Medulla oblongata (tissue), 1 donor: Measurements from ENCODE around the gene NKD1.

Experiments
- DNase-seq: peaks from one replicate; pipeline ENCODE4 v3.0.0-alpha.2; 2015; ENCODE audit errors: extremely low spot score

Gene NKD1

DNA sequence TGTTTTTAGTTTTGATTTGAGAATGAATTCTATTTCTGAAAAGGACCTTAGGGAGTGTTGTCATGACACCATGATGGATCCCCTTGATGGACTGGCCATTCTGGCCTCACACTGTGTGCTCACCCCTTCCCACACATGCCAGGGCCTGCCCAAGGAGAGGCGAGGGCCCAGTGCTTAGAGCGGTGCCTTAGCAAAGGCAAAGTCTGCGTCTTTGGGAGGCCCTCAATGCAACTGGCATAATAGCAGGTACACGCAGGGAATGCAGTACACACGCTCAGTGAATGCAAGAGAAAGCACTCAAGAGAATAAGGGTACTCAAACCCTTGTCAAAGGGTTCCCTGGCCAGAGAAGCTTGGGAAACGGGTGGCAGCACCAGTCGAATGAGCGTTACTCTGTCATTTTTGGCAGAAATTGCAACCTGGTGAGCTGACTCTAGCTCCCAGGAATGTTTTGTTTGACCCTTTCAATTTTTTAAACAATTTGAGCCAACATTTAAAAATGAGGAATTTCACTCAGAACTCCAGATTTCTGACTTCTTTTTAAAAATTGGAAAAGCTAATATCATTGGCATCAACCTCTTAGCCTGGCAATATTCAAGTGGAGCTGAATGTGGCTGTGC, 32.1 kb downstream of the NKD1 start:
- DNase-seq = no peak

DNA sequence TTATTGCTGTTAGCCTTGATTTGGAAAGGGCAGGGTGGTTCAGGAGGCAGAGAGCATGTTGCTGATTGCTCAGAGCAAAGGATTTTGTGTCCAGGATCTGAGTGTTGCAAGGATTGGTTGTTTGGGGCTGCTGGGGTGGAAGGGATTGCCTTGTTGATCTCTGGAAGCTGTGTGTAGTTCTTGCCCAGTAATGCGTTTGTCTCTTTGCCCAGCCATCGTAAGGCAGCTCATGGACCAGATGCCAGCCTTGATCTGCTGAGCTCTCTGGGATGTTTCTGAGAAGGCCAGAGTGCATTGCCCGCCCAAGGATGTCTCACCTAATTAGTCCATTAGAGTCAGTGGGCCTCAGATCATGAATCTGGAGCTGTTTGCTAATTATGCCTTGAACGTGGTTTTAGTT, 33.6 kb downstream of the NKD1 start:
- peak; percentile 67 for DNase-seq

DNA sequence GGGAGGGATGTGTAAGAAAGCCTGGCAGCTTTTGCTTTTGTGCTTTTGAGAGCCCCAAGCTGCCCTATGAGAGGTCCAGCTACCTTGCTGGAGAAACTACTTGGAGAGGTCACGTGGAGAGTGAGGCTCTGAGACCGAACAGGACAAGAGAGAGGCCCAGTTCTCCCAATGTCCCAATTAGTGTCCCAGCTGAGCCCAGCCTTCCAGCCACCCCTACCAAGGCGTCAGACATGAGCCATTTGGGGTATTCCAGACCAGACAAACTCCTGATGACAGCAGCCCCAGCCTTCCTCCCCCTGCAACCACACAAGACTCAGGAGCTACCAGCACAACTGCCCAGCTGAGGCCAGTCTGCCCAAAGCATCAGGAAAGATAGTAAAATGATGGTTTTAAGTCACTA, 35.0 kb downstream of the NKD1 start:
- no peak for DNase-seq

DNA sequence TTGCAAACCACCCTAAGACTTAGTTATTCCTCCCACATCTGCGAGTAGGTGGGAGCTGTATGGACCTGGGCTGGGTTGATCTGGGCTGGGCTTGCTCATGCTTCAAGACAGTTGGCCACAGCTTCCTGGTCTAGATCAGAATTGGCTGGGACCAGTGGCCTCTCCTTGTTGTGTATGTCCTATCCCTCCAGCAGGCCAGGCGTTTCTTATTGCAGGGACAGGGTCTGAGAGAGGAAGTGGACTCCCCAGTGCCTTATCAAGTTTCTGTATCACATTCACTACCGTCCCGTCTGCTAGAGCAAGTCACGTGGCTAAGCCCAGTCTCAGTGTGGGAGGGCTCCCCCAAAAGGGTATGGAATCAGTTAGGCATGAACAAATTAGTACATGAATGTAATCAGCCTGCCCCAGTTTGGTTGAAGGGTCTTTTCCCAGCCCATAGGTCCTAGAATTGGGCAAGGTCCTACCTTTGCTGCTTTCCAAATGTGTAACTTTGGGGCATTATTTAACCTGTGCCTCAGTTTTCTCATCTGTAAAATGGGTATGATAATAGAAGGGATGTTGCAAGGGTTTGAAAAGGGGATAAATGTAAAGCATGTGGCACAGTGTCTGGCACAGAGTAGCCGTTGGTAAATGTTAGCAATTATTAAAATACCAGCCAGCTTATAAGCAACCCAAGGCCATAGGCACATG, 36.0 kb downstream of the NKD1 start:
- DNase-seq = no peak

GRCh38 chr16:50585331-50585776, 37.2 kb downstream of the NKD1 start:
- no peak for DNase-seq

- DNase-seq = no peak
Observed at GRCh38 chr16:50587543-50587942, 39.3 kb downstream of the NKD1 start.

DNA sequence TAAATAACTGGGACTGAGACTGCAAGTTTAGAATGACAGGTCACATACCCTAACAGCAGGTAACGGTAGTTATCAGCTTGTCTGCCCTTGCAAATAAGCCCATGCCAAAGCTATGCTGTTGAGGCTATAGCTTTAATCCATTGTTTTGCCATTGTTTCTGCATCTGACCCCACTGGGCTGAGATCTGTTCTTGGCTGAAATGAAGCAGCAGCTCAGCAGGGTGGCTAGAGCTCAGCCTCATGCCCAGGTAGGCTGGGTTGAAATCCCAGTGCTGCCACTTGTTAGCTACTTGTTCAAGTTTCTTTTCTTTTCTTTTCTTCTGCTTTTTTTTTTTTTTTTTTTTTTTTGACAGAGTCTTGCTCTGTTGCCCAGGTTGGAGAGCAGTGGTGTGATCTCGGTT, 40.1 kb downstream of the NKD1 start:
- no peak for DNase-seq

- DNase-seq = no peak
Observed at GRCh38 chr16:50591209-50591608, 43.0 kb downstream of the NKD1 start.

DNA sequence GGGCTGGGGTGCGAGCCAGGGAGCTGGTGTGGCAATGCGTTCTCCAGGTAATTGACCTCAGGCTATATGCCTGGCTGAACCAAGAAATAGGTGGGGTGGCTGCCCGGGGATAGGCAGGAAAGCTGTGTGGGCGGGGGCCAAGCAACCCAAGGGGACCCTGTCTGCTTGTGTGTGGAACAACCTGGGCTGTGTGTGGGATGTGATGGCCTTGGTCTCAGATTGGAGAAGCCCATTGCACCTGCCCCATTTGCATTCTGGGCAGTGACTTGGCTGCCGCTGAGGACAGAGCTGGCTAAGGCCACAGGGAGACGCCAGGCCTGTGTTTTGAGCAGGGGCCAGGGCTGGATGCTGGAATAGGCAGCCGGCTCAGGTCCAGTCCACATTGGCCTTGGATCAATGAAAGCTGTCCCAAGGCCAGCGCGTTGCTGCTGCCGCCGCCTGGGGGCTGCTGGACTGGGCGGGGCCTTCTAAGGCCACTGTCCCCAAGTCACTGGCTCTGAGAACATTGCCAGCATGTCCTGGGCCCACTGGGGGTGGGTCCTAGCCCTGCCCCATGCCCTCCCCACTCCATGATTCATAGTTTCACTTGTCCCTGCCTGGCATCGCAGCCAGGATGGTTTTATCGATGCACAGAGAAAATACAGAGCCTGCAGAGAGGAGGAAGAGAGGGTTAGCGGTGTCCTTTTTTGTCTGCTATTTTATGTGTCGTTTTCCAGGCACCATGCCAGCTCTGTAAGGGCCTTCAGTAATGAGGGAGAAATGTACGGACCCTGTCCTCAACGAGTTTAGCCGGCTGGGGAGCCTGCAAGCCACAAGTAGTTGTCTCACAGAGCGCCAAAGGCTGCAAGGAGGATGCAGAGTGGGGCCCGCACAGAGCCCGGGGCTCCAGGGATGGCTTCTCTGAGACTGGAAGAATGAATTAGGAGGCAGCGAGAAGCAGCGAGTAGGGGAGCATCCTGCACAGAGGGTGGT, 43.9 kb downstream of the NKD1 start:
- DNase-seq = peak; percentile 91

- DNase-seq = no peak
Observed at GRCh38 chr16:50592996-50593395, 44.8 kb downstream of the NKD1 start.

DNA sequence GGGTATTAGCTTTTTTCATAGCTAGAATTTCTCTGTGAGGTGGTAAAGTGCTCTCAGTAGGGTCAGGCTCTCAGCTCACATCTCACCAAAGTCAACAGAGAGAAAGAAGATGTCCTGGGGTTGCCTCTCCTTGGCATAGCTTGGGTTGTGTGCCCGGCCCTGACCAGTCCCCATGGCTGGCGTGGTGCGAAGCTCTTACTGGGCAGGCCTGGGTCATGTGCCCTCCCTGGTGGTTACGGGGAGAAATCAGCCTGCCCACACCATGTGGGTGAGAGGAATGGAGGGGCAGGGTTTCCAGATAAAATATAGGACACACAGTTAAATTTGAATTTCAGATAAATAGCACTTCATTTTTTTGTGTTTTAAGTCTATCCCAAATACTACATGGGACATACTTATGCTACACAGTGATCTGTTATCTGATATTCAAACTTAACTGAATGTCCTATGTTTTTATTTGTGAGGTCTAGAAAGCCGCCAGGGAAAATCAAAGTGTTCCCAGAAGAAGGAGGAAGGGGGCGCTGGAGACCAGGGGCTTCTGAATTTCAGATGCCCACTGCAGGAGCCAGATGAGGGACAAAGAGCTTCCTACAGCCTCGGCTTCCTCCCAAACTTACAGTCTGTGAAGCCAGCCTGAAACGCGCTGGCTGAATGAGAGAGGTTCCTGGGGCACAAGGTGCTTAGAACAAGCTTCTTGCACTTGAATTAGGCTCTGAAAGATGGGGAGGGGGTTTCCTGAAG, 45.4 kb downstream of the NKD1 start:
- peak; percentile 64 for DNase-seq

GRCh38 chr16:50594308-50595260, 46.4 kb downstream of the NKD1 start:
- no peak for DNase-seq

- DNase-seq = no peak
Observed at GRCh38 chr16:50595859-50596258, 47.7 kb downstream of the NKD1 start.

DNA sequence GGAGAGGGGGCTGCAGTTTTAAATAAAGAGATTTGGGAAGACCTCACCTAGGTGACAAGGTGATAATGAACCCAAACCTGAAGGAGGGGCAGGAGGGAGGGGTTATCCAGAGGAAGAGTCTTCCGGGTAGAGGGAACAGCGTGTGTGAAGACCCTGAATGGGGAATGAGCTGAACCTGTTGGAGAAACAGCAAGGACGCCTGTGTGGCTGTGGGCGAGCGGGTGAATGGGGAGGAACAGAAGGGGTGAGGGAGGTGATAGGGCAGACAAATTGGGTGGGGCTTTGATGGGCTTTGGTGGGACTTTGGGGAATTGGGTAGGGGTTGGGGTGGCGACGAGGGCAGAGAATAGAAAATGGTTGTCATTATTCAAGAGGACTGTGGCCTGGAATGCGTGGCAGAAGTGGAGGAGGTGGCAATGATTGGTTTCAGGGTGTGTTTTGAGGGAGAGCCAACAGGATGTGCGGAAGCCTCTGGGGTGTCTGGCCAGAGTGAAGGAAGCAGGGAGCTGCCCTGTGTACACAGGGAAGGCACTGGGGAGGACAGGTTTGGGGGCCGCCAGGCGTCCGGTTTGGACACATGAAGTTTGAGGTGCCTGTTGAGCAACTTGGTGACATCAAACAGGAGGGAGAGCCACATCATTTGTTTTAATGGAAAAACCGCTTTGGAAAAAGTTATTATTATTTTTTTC, 48.7 kb downstream of the NKD1 start:
- DNase-seq = no peak

DNA sequence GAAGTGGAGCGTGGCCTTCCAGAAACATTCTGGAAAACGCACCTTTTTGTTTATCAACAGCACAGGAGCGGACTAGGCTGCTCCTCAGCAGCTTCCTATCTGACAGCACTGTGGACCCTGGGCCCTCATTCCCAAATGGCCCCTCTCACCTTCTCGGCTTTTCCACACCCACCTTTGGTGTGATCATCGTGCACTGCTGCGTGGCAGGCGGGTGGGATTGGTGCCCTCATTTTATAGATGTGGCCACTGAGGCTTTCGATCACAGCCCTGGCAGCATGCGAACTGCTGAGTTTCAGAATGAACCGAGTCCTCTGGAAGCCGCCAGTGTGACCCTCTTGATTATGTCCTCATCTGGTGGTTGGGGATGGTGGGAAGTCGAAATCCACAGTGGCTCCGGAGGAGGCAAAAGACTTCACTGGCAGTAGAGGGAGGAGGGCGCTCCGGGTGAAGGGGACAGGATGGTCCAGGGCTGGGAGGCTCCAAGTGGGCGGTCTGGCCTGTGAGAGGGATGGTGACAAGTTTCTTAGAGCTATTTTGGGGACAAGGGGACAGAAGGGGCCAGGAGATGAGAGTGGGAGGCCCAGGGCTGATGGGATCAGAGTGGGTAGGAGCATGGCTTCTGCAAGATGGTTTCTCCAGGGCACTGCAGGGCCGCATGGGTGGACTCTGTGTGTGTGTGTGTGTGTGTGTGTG, 49.5 kb downstream of the NKD1 start:
- no peak for DNase-seq

- no peak for DNase-seq
Observed at GRCh38 chr16:50598256-50598894, 50.2 kb downstream of the NKD1 start.

GRCh38 chr16:50598936-50599361, 50.8 kb downstream of the NKD1 start:
- no peak for DNase-seq

DNA sequence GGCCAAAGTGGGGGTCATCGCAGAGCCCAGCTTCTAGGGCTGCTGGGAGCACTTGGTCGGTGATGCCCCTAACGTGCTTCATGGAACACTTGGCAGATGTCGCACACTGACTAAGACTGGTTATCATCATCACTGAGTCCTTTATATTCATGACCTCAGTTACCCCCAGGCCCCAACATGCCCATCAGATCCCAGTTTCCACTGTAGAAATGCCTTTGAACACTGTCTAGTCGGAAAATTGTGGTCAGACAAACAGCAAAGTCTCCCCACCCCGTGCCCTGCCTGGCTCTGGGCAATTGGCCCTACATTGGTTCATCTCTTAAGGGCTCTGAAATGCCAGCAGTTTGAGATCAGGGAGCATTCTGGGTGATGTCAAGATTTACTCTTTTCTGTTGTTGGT, 51.3 kb downstream of the NKD1 start:
- no peak for DNase-seq
